HCT116 (cell line): ENCODE results near the gene DOK6. TPM values are rescaled to one million over a fixed set of nuclear protein-coding genes. Genes with fewer than 3 reads are reported as not detected.

ENCODE experiments used
- ATAC-seq: fragments of 200-7000 bp; cut with Tn5 transposase; 2 replicates; pipeline ENCODE4 v1.9.1; 2020; ENCODE audit warnings: mild to moderate bottlenecking, moderate library complexity
- BruUV-seq: library from RNA; stranded (reverse); fragments of 400-500 nt; replicated peaks from 2 replicates; lab custom pipeline; 2021; lab: Mats Ljungman, UMichigan
- CTCF ChIA-PET: fragments of 300-600 bp; sonication (Branson Sonifier 250); formaldehyde crosslinking; loops from one replicate; lab custom pipeline; 2021; ENCODE audit warnings: antibody characterized with exemption; lab: Charles Lee
- POLR2A ChIA-PET: fragments of 300-600, 350-600 bp; sonication (Branson Sonifier 250); formaldehyde crosslinking; loops from one replicate; lab custom pipeline; 2021; ENCODE audit warnings: antibody characterized with exemption; lab: Charles Lee
- RAD21 ChIA-PET, 2 experiments: fragments of 300-600 bp; sonication (Branson Sonifier 250); formaldehyde crosslinking; loops; one replicate each; lab custom pipeline; 2023; ENCODE audit warnings: low total read pairs in 2 of 2; ENCODE audit not compliant: uncharacterized antibody in 2 of 2, unreplicated experiment in 2 of 2, low non-redundant PET in 1 of 2; lab: Charles Lee
- DNase-seq: peaks from one replicate; pipeline ENCODE4 v3.0.0-alpha.2; 2010; ENCODE audit warnings: low read depth, low spot score
- H2AFZ ChIP-seq: fragments of 200-600 bp; shearing (Covaris generic), sonication (generic); 2 replicates; pipeline ENCODE4 v1.6.1; 2017; ENCODE audit warnings: low read depth, mixed run types, mixed read lengths, antibody characterized with exemption, low read length; ENCODE audit not compliant: poor library complexity, severe bottlenecking
- H3K27ac ChIP-seq: 2 replicates; pipeline ENCODE4 v1.5.1; 2012; ENCODE audit warnings: low read depth, low read length
- H3K27me3 ChIP-seq: fragments of 200-600 bp; sonication (generic); 2 replicates; pipeline ENCODE4 v1.6.1; 2016; ENCODE audit warnings: mixed run types, low read length, mixed read lengths; ENCODE audit not compliant: insufficient read depth
- H3K36me3 ChIP-seq, 2 experiments: fragments of 200-500 bp in 1 of 2; fragments of 200-600 bp in 1 of 2; sonication (Bioruptor generic) in 1 of 2; sonication (generic) in 1 of 2; 2 replicates each; pipeline versions ENCODE4 v1.5.1 to v1.6.1; 2014 to 2016; ENCODE audit warnings: low read length in 2 of 2, inconsistent platforms in 1 of 2, mixed read lengths in 1 of 2, mixed run types in 1 of 2; ENCODE audit not compliant: insufficient read depth in 2 of 2, control insufficient read depth in 1 of 2
- H3K4me1 ChIP-seq, 2 experiments: fragments of 200-600 bp in 1 of 2; sonication (generic) in 1 of 2; 2 replicates each; pipeline versions ENCODE4 v1.5.1 to v1.6.1; 2012 to 2017; ENCODE audit warnings: low read length in 2 of 2, inconsistent platforms in 1 of 2, mild to moderate bottlenecking in 1 of 2, mixed read lengths in 1 of 2, mixed run types in 1 of 2, moderate library complexity in 1 of 2; ENCODE audit not compliant: insufficient read depth in 2 of 2, control insufficient read depth in 1 of 2
- H3K4me2 ChIP-seq: fragments of 200-600 bp; sonication (generic); 2 replicates; pipeline ENCODE4 v1.6.1; 2017; ENCODE audit warnings: mixed run types, low read length, mixed read lengths
- H3K4me3 ChIP-seq, 2 experiments: fragments of 200-600 bp in 1 of 2; sonication (generic) in 1 of 2; replicated peaks in 1 of 2; 2 replicates each; pipeline ENCODE4 v1.5.1; 2011 to 2016; ENCODE audit warnings: low read length in 2 of 2, control low read depth in 1 of 2, low read depth in 1 of 2, mild to moderate bottlenecking in 1 of 2, mixed read lengths in 1 of 2, mixed run types in 1 of 2
- H3K79me2 ChIP-seq: fragments of 200-600 bp; sonication (generic); 2 replicates; pipeline ENCODE4 v1.6.1; 2017; ENCODE audit warnings: mild to moderate bottlenecking, mixed run types, low read length, moderate library complexity, mixed read lengths; ENCODE audit not compliant: insufficient read depth
- H3K9ac ChIP-seq: fragments of 200-600 bp; sonication (generic); 2 replicates; pipeline ENCODE4 v1.6.1; 2016; ENCODE audit warnings: low read length, mixed read lengths
- H3K9me2 ChIP-seq: fragments of 200-600 bp; sonication (generic), shearing (Covaris generic); 2 replicates; pipeline ENCODE4 v1.6.1; 2017; ENCODE audit warnings: mixed run types, mild to moderate bottlenecking, moderate library complexity; ENCODE audit not compliant: insufficient read depth
- H3K9me3 ChIP-seq, 2 experiments: fragments of 200-500 bp in 1 of 2; fragments of 200-600 bp in 1 of 2; sonication (Bioruptor generic) in 1 of 2; sonication (generic) in 1 of 2; 2 replicates each; pipeline ENCODE4 v1.6.1; 2014 to 2017; ENCODE audit warnings: low read length in 2 of 2, mixed read lengths in 2 of 2, inconsistent platforms in 1 of 2, low read depth in 1 of 2, mild to moderate bottlenecking in 1 of 2, mixed run types in 1 of 2, moderate library complexity in 1 of 2; ENCODE audit not compliant: control insufficient read depth in 1 of 2, insufficient read depth in 1 of 2
- H4K20me1 ChIP-seq: fragments of 200-600 bp; sonication (generic), shearing (Covaris generic); 2 replicates; pipeline ENCODE4 v1.6.1; 2017; ENCODE audit warnings: mixed run types, mild to moderate bottlenecking, moderate library complexity; ENCODE audit not compliant: insufficient read depth
- CBX3 ChIP-seq: IDR thresholded peaks from 2 replicates; pipeline ENCODE4 v1.6.1; 2012; ENCODE audit warnings: low read depth
- EGR1 ChIP-seq: IDR thresholded peaks from 2 replicates; pipeline ENCODE4 v1.6.1; 2012; ENCODE audit warnings: low read depth
- ELF1 ChIP-seq: IDR thresholded peaks from 2 replicates; pipeline ENCODE4 v1.6.1; 2012; ENCODE audit warnings: low read depth, borderline replicate concordance
- EZH2 ChIP-seq: fragments of 200-600 bp; sonication (generic); IDR thresholded peaks from 2 replicates; pipeline ENCODE4 v1.6.1; 2017; ENCODE audit warnings: antibody characterized with exemption, mixed run types
- EZH2phosphoT487 ChIP-seq: fragments of 200-600 bp; IDR thresholded peaks from 2 replicates; pipeline ENCODE4 v1.6.1; 2018; ENCODE audit warnings: antibody characterized with exemption, borderline replicate concordance
- FOSL1 ChIP-seq: IDR thresholded peaks from 2 replicates; pipeline ENCODE4 v1.6.1; 2012; ENCODE audit warnings: low read depth
- POLR2AphosphoS5 ChIP-seq: IDR thresholded peaks from 2 replicates; pipeline ENCODE4 v1.6.1; 2011; ENCODE audit warnings: mild to moderate bottlenecking, low read depth, low read length, moderate library complexity
- REST ChIP-seq: IDR thresholded peaks from 2 replicates; pipeline ENCODE4 v1.6.1; 2012; ENCODE audit warnings: low read depth
- SP1 ChIP-seq: IDR thresholded peaks from 2 replicates; pipeline ENCODE4 v1.6.1; 2012; ENCODE audit warnings: low read depth
- SRF ChIP-seq: IDR thresholded peaks from 2 replicates; pipeline ENCODE4 v1.6.1; 2012; ENCODE audit warnings: low read depth
- TCF7L2 ChIP-seq: IDR thresholded peaks from 2 replicates; pipeline ENCODE4 v1.7.0; 2011; ENCODE audit warnings: borderline replicate concordance, inconsistent platforms; ENCODE audit not compliant: insufficient read depth, insufficient read length; ENCODE audit errors: extremely low read depth
- ZFX ChIP-seq: fragments of 450-650 bp; IDR thresholded peaks from 2 replicates; pipeline ENCODE4 v1.6.1; 2017
- intact Hi-C: fragments of 100-400 bp; cut with micrococcal nuclease; formaldehyde crosslinking; loops from 2 replicates; pipeline ENCODE4 v1.10.0; 2022
- total RNA-seq: library from RNA; stranded (reverse); gene quantifications from one replicate; pipeline ENCODE4 v1.2.1, GENCODE V29; 2021; ENCODE audit not compliant: unreplicated experiment
- TF ChIP-seq, protein P1 (sequence below): IDR thresholded peaks from 2 replicates; pipeline ENCODE4 v1.6.1; 2012
- TF ChIP-seq, protein P2 (sequence below), 3 experiments: fragments of 200-600 bp in 1 of 3; sonication (generic) in 1 of 3; IDR thresholded peaks in 2 of 3; conservative IDR thresholded peaks in 1 of 3; 2 replicates each; pipeline ENCODE4 v1.5.1; 2012 to 2017; ENCODE audit warnings: low read depth in 2 of 3, low read length in 2 of 3, antibody characterized with exemption in 1 of 3, borderline replicate concordance in 1 of 3, control low read depth in 1 of 3, mild to moderate bottlenecking in 1 of 3, mixed read lengths in 1 of 3, mixed run types in 1 of 3, moderate library complexity in 1 of 3; ENCODE audit not compliant: insufficient read depth in 1 of 3
- TF ChIP-seq, protein P3 (sequence below): IDR thresholded peaks from 2 replicates; pipeline ENCODE4 v1.6.1; 2012

Gene DOK6
- total RNA-seq, 1 experiment from 2014 or later, result not detected

DNA sequence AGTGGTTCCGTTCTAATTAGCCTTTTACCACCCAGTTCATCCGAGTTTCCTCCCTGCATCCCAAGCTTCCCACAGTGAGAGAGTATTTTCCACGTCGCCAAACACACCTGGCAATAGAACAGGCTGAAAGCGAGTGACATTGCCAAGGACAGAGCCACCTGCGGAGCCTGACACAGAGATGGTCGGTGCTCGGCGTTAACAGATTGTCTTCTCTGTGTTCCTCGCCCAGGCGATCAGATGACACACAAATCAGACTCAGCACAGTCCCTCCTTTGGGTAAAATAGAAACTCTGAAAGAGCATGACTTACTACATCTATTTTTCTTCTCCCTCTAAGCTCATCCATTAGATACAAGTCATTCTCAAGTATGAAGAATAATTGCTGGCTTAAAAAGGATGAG is 439.3 kb downstream of the DOK6 start (continued):
- TF ChIP-seq ELF1 (no peak), REST (no peak), ZFX (no peak), CBX3 (no peak)

DNA sequence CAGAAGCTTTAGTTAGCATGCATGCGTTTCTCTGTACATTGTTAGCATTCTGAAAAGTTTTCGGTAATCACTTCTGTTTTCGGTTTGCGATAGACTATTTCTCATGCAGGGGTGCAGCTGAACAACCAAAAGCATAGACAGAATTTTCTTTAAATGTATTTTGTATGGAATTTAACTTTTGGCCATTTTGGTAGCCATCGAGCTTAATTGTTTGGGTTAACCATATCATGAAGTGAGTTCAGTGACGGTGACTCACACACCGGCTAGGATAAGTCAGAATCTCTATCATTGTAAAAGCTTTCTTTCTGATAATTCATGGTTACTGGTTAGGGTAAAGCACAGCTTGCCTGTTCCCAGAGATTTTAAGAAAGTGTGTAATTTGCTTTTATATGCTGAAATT is 439.8 kb downstream of the DOK6 start:
- Histone ChIP-seq H3K36me3 (no peaks in the 10 kb centered on the region), H3K9ac (no peak overlapping the region), H4K20me1 (no peaks in the 10 kb centered on the region), H3K27me3 (0 out of 2 replicates have a peak, but pooled peaks cover 7% of the 10 kb centered on the region), H3K9me2 (no peaks in the 10 kb centered on the region; the same call in 1 of the 2 replicates), H3K79me2 (no peaks in the 10 kb centered on the region), H2AFZ (no peak overlapping the region), H3K4me2 (no peak overlapping the region), H3K4me3 (no peak overlapping the region), H3K27ac (no peak overlapping the region), H3K9me3 (no peaks in the 10 kb centered on the region), H3K4me1 (peaks cover 0 to 10% of the 10 kb centered on the region in 2 experiments; a peak in 2 of 4 replicates)
- RAD21 ChIA-PET, result no interaction called here
- BruUV-seq, result no TSS peak
- TF ChIP-seq REST, result no peak
- no peak for TF ChIP-seq SRF
- TF ChIP-seq EZH2phosphoT487, result no peak
- no peak for TF ChIP-seq ELF1
- TF ChIP-seq, protein P1, sequence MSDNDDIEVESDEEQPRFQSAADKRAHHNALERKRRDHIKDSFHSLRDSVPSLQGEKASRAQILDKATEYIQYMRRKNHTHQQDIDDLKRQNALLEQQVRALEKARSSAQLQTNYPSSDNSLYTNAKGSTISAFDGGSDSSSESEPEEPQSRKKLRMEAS, result no peak
- TF ChIP-seq EZH2, result no peak
- TF ChIP-seq, protein P2, sequence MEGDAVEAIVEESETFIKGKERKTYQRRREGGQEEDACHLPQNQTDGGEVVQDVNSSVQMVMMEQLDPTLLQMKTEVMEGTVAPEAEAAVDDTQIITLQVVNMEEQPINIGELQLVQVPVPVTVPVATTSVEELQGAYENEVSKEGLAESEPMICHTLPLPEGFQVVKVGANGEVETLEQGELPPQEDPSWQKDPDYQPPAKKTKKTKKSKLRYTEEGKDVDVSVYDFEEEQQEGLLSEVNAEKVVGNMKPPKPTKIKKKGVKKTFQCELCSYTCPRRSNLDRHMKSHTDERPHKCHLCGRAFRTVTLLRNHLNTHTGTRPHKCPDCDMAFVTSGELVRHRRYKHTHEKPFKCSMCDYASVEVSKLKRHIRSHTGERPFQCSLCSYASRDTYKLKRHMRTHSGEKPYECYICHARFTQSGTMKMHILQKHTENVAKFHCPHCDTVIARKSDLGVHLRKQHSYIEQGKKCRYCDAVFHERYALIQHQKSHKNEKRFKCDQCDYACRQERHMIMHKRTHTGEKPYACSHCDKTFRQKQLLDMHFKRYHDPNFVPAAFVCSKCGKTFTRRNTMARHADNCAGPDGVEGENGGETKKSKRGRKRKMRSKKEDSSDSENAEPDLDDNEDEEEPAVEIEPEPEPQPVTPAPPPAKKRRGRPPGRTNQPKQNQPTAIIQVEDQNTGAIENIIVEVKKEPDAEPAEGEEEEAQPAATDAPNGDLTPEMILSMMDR (IDR thresholded peaks at IDR 0.05 in 2 of 3, conservative IDR thresholded peaks at IDR 0.05 in 1 of 3; ENCODE audit: borderline replicate concordance in 1 of 3, insufficient read depth in 1 of 3, low read depth in 2 of 3, low read length in 2 of 3), result no peak
- TF ChIP-seq SP1, result no peak
- no peak for TF ChIP-seq POLR2AphosphoS5
- no peak for TF ChIP-seq FOSL1
- TF ChIP-seq, protein P3, sequence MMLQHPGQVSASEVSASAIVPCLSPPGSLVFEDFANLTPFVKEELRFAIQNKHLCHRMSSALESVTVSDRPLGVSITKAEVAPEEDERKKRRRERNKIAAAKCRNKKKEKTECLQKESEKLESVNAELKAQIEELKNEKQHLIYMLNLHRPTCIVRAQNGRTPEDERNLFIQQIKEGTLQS, result no peak
- TF ChIP-seq TCF7L2, result no peak
- TF ChIP-seq EGR1, result no peak
- TF ChIP-seq CBX3, result no peak
- intact Hi-C loops, result no loop called here
- DNase-seq, result no peak
- POLR2A ChIA-PET, result no interaction called here
- CTCF ChIA-PET, result no interaction called here
- no peak for ATAC-seq
